ENCODE results near the gene ZNF469.

The ZNF469 gene

GRCh38 chr16:88346680-88347505, 35.9 kb upstream of the ZNF469 start:
- no peak for DNase-seq

GRCh38 chr16:88347656-88348376, 34.9 kb upstream of the ZNF469 start:
- no peak for DNase-seq

- no peak for DNase-seq
These were observed 34.2 kb upstream of the ZNF469 start for GRCh38 chr16:88348377-88349152.

- DNase-seq, result no peak
These were observed 33.4 kb upstream of the ZNF469 start for GRCh38 chr16:88349153-88349902.

- no peak for DNase-seq
These were observed 32.6 kb upstream of the ZNF469 start for GRCh38 chr16:88349903-88350900.

- DNase-seq, result no peak
These were observed 31.8 kb upstream of the ZNF469 start for GRCh38 chr16:88350922-88351321.

- no peak for DNase-seq
These were observed 31.2 kb upstream of the ZNF469 start for GRCh38 chr16:88351491-88352101.

GRCh38 chr16:88352261-88353200, 30.2 kb upstream of the ZNF469 start:
- DNase-seq, result no peak

GRCh38 chr16:88353232-88353631, 29.5 kb upstream of the ZNF469 start:
- DNase-seq, result no peak

GRCh38 chr16:88353691-88354090, 29.1 kb upstream of the ZNF469 start:
- no peak for DNase-seq

GRCh38 chr16:88354229-88355092, 28.3 kb upstream of the ZNF469 start:
- DNase-seq, result no peak

- no peak for DNase-seq
These were observed 27.7 kb upstream of the ZNF469 start for GRCh38 chr16:88355093-88355388.

- DNase-seq, result no peak
These were observed 27.2 kb upstream of the ZNF469 start for GRCh38 chr16:88355389-88356123.

GRCh38 chr16:88356124-88356726, 26.5 kb upstream of the ZNF469 start:
- DNase-seq, result no peak

GRCh38 chr16:88356727-88357199, 26.0 kb upstream of the ZNF469 start:
- no peak for DNase-seq

- DNase-seq, result no peak
These were observed 25.3 kb upstream of the ZNF469 start for GRCh38 chr16:88357317-88358022.

- no peak for DNase-seq
These were observed 24.7 kb upstream of the ZNF469 start for GRCh38 chr16:88358023-88358420.

Measured in SW 1271 (cell line).